ENCODE results near the gene SLC25A23.
"Not testable (repeated sequence)": the region's sequence is repeated elsewhere in the genome, so short reads cannot be mapped to it uniquely, and the experiment has no call there.

SLC25A23 gene

GRCh38 chr19:6424195-6424938 is 35.2 kb downstream of the SLC25A23 start, which contains the start of gene KHSRP:
TSS of gene KHSRP (minus strand) at chr19:6424811. CDS start at chr19:6424701, 110 bp downstream.
- peak in 1 of 2 experiments; percentile 33 for DNase-seq

- no peak for DNase-seq
Observed at GRCh38 chr19:6423499-6424194, 35.9 kb downstream of the SLC25A23 start.

GRCh38 chr19:6421075-6422014 is 38.2 kb downstream of the SLC25A23 start:
- DNase-seq = no peak

- DNase-seq = no peak
Observed at GRCh38 chr19:6418562-6418932, 41.0 kb downstream of the SLC25A23 start.

- DNase-seq = no peak
Observed at GRCh38 chr19:6417713-6418561, 41.7 kb downstream of the SLC25A23 start.

- no peak for DNase-seq
Observed at GRCh38 chr19:6416658-6417405, 42.8 kb downstream of the SLC25A23 start.

- DNase-seq = no peak
Observed at GRCh38 chr19:6415591-6416190, 43.9 kb downstream of the SLC25A23 start.

GRCh38 chr19:6414793-6415590 is 44.6 kb downstream of the SLC25A23 start:
- DNase-seq = no peak

GRCh38 chr19:6413721-6414643 is 45.6 kb downstream of the SLC25A23 start:
- DNase-seq = no peak

- DNase-seq = no peak
Observed at GRCh38 chr19:6413291-6413690, 46.3 kb downstream of the SLC25A23 start.

- DNase-seq = peak in 1 of 2 experiments; percentile 53
Observed at GRCh38 chr19:6412447-6413091, 47.0 kb downstream of the SLC25A23 start.

- DNase-seq = no peak
Observed at GRCh38 chr19:6412061-6412446, 47.5 kb downstream of the SLC25A23 start.

GRCh38 chr19:6409346-6409745 is 50.2 kb downstream of the SLC25A23 start:
- DNase-seq = no peak

GRCh38 chr19:6406401-6406800 is 53.2 kb downstream of the SLC25A23 start:
- no peak for DNase-seq

- DNase-seq = no peak
Observed at GRCh38 chr19:6402837-6403608, 56.6 kb downstream of the SLC25A23 start.

GRCh38 chr19:6402058-6402457 is 57.5 kb downstream of the SLC25A23 start:
- DNase-seq = no peak

GRCh38 chr19:6400062-6400944 is 59.3 kb downstream of the SLC25A23 start:
- DNase-seq = not testable (repeated sequence)
